Dendritic cell treated with granulocyte-macrophage colony-stimulating factor and Interleukin-4, amounts not matched to agents 40 ng/mL and 50 ng/mL, for 4 days (primary cell): ENCODE data around the gene PADI6.
"Not testable (repeated sequence)": the region's sequence is repeated elsewhere in the genome, so short reads cannot be mapped to it uniquely, and the experiment has no call there.

ENCODE experiments used
- H3K27ac Mint-ChIP-seq: one replicate; pipeline ENCODE4 v1.8.0; 2022; ENCODE audit warnings: mild to moderate bottlenecking, mixed read lengths
- H3K27me3 Mint-ChIP-seq: one replicate; pipeline ENCODE4 v1.8.0; 2022; ENCODE audit warnings: mild to moderate bottlenecking, mixed read lengths
- H3K36me3 Mint-ChIP-seq: one replicate; pipeline ENCODE4 v1.8.0; 2022; ENCODE audit warnings: low read depth, mixed read lengths
- H3K4me1 Mint-ChIP-seq: one replicate; pipeline ENCODE4 v1.8.0; 2022; ENCODE audit warnings: low read depth, mixed read lengths
- H3K4me3 Mint-ChIP-seq: one replicate; pipeline ENCODE4 v1.8.0; 2022; ENCODE audit warnings: mild to moderate bottlenecking, moderate library complexity, mixed read lengths
- H3K9me3 Mint-ChIP-seq: one replicate; pipeline ENCODE4 v1.8.0; 2022; ENCODE audit warnings: mixed read lengths
- intact Hi-C: fragments of 100-400 bp; cut with micrococcal nuclease; formaldehyde crosslinking; loops from one replicate; pipeline ENCODE4 v1.15.0; 2022

The PADI6 gene

DNA sequence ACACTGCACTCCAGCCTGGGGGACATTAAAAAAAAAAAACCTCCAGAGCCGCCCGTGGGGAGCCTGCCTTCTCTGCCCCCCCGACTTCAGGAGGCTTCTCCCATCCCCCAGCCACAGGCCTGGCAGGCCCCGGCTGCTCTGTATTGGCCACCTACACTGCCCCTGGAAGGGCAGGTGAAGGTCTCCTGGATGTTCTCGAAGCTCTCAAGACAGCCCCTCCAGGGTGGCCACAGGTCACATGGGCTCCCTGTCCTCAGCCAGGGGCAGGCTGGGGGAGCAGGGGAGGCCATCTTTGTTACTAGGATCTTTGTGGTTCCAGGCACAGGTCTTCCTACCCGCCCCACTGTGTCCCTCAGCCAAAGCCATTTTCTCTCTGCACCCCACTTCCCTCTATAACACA lies 32.8 kb downstream of the PADI6 start:
- no peak overlapping the region for H3K27ac Mint-ChIP-seq
- no peaks in the 10 kb centered on the region for H3K9me3 Mint-ChIP-seq
- H3K36me3 Mint-ChIP-seq: peaks cover 36% of the 10 kb centered on the region
- H3K4me1 Mint-ChIP-seq: peaks cover 5% of the 10 kb centered on the region
- no peak overlapping the region for H3K4me3 Mint-ChIP-seq
- intact Hi-C loops: loop anchor here (5.0 to 10.0 kb wide), 2 partner anchors 60 to 348 kb away; no protein-coding TSS in a partner anchor
- peaks cover 2% of the 10 kb centered on the region for H3K27me3 Mint-ChIP-seq

DNA sequence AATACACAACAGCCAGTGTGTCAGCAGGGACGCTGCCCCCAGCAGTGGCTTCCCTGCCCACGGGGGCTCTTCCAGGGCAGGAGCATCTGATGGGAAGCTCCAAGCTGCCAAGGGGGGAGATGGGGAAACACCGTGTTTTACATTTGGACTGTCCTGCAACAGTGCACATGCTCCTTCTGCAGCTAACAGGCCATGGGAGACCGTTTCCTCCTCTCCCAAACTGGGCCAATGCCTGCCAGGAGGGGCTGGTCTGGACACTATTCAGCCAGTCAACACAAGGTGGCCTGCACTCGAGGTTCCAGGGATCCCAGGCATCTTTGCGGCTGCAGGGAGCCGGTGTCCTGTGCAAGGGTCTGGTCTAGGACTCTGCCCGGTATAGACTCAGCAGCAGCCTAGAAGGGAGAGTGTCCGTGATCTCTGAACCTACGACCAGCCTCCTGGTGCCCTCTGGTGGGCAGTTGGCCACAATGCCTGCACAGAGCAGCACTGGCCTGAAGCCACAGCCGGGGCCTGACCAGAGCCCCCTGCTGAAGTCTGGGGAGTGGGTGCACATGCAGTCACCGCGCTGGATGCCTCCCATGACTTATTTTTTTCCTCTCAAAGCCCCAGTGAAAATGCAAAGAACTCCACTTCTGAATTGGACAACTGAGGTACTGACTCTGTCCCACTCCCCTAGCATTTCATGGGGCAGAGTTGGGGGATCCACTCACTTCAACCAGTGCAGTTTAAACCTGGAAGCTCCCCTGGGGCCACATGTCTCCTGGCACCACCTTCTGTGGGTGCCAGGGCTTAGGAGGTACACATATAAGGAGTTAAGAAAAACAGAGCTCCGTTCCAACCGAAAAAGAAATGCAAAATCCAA lies 34.1 kb downstream of the PADI6 start:
- Mint-ChIP-seq H3K9me3 (no peaks in the 10 kb centered on the region), H3K4me3 (no peak overlapping the region), H3K27me3 (peaks cover 2% of the 10 kb centered on the region), H3K4me1 (peaks cover 5% of the 10 kb centered on the region), H3K36me3 (peaks cover 50% of the 10 kb centered on the region), H3K27ac (no peak overlapping the region)
- intact Hi-C loops: loop anchor here (1.0 to 10.0 kb wide), 3 partner anchors 61 to 349 kb away; no protein-coding TSS in a partner anchor

DNA sequence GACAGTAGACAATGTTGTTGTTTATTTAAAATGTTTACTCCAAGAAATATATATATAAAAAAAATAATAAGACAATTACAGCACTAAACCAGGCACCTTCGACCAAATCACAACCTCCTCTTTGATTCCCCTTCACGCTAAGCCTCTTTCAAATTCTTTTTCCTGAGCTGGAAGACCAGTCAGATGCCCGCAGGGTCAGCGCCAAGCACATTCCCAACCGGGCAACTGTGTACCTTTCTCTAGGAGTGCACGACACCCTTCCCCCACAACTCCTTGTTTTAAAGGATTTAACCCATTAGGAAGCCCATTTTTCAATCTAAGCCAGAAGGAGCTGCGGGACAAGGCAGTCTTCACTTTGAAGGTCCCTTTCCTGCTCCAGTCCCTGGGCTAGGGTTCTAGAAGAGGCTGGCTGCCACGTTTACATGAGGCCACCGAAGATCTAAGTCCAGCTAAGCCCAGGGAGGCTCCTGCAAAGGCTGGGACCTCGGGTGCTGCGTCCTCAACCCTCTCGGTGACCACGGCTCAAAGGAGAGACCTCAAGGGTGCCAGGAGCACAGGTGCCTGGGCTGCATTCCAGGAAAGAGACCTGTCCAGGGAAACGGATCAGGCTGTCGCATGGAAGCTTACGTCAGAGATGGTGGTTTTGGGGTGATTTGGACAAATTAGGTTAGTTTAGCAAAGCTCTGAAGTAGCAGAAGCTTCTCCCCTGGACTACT lies 34.9 kb downstream of the PADI6 start:
- H3K4me1 Mint-ChIP-seq, H3K27ac Mint-ChIP-seq, H3K4me3 Mint-ChIP-seq, H3K9me3 Mint-ChIP-seq, H3K27me3 Mint-ChIP-seq: not testable (repeated sequence)
- peaks cover 57% of the 10 kb centered on the region for H3K36me3 Mint-ChIP-seq
- intact Hi-C loops: loop anchor here (1.0 to 10.0 kb wide), 3 partner anchors 62 to 350 kb away; no protein-coding TSS in a partner anchor

DNA sequence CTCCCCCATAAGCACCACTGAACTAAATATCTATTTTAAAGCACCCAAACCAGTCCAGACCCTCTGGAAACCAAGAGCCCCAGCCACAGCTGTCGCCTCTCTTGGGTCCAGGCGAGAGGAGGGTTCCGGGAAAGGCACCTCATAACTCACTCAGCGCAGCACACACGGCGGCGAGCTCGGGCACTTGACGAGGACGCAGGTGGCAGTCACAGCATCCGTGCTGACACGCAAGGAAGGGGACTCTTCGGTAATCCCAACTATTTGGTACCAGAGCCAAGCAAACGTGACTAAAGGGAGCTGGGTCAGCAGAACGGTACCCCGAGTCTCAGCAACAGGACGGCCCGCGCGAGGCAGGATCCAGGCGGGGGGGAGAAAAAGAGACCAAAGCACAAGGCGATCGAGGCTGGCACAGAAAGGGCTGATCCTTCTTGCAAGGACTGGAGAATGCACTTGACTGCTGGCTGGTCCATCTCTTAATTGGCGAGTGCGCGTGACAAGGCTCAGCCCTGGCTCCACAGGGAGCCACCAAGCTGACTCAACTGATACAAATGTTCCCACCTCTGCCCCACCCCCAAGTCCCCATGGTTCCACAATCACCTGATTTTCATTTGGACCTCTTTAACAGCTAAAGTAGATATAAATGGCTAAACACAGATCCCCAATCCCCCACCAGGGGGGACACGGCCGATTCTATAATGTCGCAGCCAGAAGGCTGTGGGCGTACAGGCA lies 36.0 kb downstream of the PADI6 start:
- intact Hi-C loops: loop anchor here (5.0 to 10.0 kb wide), 2 partner anchors 63 to 351 kb away; no protein-coding TSS in a partner anchor
- not testable (repeated sequence) for H3K4me3 Mint-ChIP-seq, H3K9me3 Mint-ChIP-seq, H3K27me3 Mint-ChIP-seq, H3K4me1 Mint-ChIP-seq, H3K27ac Mint-ChIP-seq
- peaks cover 68% of the 10 kb centered on the region for H3K36me3 Mint-ChIP-seq

DNA sequence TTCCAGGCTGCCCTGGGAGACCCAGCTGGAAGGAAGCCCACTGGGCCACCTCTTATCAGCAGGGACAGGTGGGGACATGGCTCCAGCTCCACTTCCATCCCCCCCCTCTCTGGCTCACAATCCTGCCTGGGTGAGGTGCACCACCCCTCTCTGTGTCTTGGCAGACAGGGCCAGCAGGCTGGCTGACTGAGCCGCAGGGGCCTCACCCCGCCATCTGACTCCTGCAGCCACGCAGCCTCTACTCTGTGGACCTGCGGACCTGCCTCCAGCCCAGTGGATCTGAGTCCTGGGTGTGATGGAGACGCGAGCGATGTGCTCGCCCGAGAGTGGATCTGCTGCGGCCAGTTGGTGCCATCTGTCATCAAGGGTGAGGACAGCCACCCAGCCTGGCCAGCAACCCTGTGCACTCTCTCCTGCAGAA lies 37.4 kb downstream of the PADI6 start:
- H3K4me1 Mint-ChIP-seq: peaks cover 5% of the 10 kb centered on the region
- H3K27me3 Mint-ChIP-seq: no peaks in the 10 kb centered on the region
- H3K27ac Mint-ChIP-seq: no peak overlapping the region
- intact Hi-C loops: loop anchor here (5.0 to 10.0 kb wide), 2 partner anchors 65 to 352 kb away; no protein-coding TSS in a partner anchor
- peaks cover 82% of the 10 kb centered on the region for H3K36me3 Mint-ChIP-seq
- H3K9me3 Mint-ChIP-seq: no peaks in the 10 kb centered on the region
- H3K4me3 Mint-ChIP-seq: no peak overlapping the region

DNA sequence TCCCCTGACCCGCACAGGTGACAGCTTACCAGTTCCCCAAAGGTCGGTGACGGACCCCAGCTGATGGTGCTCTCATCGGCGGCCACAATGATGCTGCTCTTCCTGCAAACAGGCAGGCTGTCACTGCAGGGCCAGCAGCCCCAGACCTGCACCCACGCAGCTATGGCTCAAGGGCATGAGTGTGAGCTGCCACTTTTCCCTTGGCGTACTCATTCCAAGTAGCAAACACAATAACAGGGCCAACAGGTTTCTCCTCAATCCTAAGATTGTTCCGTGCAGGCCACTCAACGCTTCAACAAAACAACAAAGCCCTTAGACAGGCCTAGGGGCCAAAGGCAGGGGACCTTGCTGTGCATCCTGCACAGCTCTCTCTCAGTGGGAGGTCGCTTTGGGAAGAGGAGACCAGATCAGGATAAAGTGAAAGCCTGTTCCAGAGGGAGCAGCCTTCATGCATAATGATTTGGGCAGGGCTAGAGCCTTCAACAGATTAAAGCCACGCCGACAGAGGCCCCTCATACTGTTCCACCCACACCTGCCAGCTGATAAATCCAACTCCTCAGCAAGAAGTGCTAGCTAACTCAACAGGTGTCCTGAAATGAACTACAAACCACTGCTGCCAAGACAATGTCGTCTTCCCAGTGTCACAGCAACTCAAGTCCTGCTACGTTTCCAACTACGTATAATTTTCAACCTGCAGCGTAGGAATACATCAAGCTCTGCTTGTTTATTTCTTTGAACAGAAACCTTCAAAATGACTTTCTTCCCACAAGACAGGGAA lies 40.3 kb downstream of the PADI6 start:
- Mint-ChIP-seq H3K27me3 (no peaks in the 10 kb centered on the region), H3K36me3 (peaks cover 100% of the 10 kb centered on the region), H3K27ac (no peak overlapping the region), H3K4me3 (no peak overlapping the region), H3K4me1 (no peaks in the 10 kb centered on the region), H3K9me3 (no peaks in the 10 kb centered on the region)
- intact Hi-C loops: no loop called here

DNA sequence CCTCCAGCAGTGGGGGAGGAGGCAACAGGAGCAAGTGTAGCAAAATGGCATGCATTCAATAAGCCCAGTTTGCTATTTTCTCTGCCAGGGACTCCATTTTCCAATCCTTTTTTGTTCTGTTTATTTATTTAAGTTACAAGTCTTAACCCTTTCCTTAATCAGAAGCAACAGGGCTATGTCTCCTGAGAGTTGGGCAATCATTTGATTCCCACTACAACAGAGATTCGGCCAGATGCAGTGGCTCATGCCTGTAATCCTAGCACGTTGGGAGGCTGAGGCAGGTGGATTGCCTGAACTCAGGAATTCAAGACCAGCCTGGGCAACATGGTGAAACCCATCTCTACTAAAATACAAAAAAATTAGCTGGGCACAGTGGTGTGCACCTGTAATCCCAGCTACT lies 42.0 kb downstream of the PADI6 start:
- intact Hi-C loops: no loop called here
- no peak overlapping the region for H3K27ac Mint-ChIP-seq
- peaks cover 100% of the 10 kb centered on the region for H3K36me3 Mint-ChIP-seq
- H3K27me3 Mint-ChIP-seq: no peaks in the 10 kb centered on the region
- H3K4me3 Mint-ChIP-seq: no peak overlapping the region
- no peaks in the 10 kb centered on the region for H3K4me1 Mint-ChIP-seq
- no peaks in the 10 kb centered on the region for H3K9me3 Mint-ChIP-seq

DNA sequence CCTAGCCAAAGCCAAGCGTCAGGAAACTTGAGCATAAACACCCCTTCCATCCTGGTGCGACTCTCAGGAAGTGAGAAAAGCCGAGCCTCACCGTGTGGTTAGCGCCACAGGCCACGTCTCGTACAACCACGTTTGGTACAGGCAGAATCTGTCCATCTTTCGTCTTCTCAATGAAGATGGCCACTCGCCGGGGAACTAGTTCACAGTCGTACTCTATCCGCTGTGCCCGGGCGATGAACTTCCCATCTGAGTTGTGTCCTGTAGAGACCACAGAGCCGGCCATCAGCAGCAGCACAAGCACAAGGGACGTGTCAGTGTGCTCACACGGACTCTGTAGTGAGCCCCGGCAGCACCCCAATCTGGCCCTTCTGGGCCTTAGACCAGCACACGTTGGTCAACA lies 44.4 kb downstream of the PADI6 start:
- H3K27me3 Mint-ChIP-seq: no peaks in the 10 kb centered on the region
- H3K4me1 Mint-ChIP-seq: peaks cover 5% of the 10 kb centered on the region
- H3K27ac Mint-ChIP-seq: no peak overlapping the region
- H3K9me3 Mint-ChIP-seq: no peaks in the 10 kb centered on the region
- peaks cover 100% of the 10 kb centered on the region for H3K36me3 Mint-ChIP-seq
- intact Hi-C loops: no loop called here
- H3K4me3 Mint-ChIP-seq: no peak overlapping the region

DNA sequence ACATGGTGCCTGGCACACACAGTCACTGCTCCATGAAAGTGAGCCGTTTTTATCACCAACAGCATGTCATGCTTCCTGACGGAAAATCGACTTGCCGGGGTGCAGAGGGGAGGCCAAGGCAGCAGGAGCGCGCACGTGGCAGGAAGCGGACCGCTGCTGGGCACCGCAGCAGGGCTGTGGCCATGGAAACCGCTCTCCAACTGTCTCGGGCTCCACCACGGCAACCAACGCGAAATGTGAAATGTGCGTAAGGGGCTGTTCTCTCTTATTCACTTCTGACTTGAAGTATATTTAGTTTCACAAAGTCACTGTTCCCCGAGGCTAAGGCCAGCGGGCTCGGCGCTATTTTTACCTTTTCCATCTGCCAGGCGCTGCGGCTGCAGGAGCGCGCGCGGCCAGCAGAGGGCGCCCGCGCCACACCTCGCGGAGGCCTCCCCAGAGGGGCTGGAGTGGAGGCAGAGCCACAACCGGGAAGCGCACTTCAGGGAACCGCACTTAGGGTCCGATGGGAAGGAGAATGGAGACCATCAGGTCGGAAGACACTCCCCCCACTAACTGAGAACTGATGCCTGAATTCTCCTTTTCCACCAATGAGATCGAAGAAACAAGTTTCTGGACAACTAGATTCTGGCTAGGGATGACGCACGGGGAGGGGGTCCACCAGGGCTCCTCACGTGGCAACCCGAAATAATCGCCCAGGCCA lies 47.8 kb downstream of the PADI6 start:
- Mint-ChIP-seq H3K4me3 (no peak overlapping the region), H3K4me1 (peaks cover 13% of the 10 kb centered on the region), H3K27ac (no peak overlapping the region), H3K27me3 (no peaks in the 10 kb centered on the region), H3K36me3 (peaks cover 100% of the 10 kb centered on the region), H3K9me3 (no peaks in the 10 kb centered on the region)
- intact Hi-C loops: loop anchor here (5.0 kb wide), 1 partner anchor 68 kb away; no protein-coding TSS in a partner anchor

DNA sequence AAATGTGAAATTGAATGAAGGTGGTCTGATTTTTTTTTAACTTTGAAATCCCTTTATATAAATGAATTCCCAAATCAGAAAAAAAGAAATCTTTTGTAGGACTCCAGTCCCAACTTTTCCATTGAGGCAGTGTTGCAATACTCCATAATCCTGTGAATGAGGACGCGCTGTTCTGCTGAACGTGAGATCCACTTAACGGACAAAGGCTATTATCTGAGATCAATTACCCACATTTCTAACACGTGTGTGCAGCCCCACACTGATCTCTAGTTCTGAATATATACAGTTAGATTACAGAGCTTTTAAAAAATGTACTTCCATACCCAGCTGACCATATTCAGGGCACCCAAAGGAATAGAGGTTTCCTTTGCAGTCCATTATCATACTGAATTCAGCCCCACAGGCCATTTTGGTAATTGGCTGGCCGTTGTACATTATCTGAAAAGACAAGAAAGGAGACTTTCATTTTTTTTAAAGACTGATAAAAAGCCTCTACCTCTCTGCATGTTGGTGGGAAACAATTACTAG lies 48.5 kb downstream of the PADI6 start:
- peaks cover 100% of the 10 kb centered on the region for H3K36me3 Mint-ChIP-seq
- H3K27me3 Mint-ChIP-seq: no peaks in the 10 kb centered on the region
- intact Hi-C loops: loop anchor here (5.0 kb wide), 1 partner anchor 67 kb away; no protein-coding TSS in a partner anchor
- H3K9me3 Mint-ChIP-seq: no peaks in the 10 kb centered on the region
- peaks cover 20% of the 10 kb centered on the region for H3K4me1 Mint-ChIP-seq
- H3K27ac Mint-ChIP-seq: no peak overlapping the region
- no peak overlapping the region for H3K4me3 Mint-ChIP-seq

DNA sequence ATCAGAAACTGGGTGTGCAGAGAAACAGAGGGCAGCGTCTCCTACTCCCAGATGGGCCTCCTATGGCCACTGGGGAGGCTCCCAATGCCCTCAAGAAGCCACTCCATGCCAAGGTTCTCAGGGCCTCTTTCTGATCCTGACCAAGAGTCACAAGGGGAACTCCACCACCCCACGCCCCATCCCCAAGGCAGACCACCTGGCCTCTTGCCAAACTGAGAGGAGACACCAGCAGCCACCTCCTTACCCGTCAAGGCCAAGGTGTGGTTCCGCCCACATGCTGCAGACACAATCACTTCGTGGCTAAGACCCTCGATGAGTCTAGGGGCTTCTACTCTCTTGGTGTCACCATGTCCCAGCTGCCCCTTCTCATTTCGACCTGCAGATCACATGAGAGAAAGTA lies 50.5 kb downstream of the PADI6 start:
- peaks cover 34% of the 10 kb centered on the region for H3K4me1 Mint-ChIP-seq
- intact Hi-C loops: loop anchor here (5.0 kb wide), 1 partner anchor 65 kb away; no protein-coding TSS in a partner anchor
- H3K9me3 Mint-ChIP-seq: no peaks in the 10 kb centered on the region
- no peaks in the 10 kb centered on the region for H3K27me3 Mint-ChIP-seq
- H3K27ac Mint-ChIP-seq: no peak overlapping the region
- no peak overlapping the region for H3K4me3 Mint-ChIP-seq
- H3K36me3 Mint-ChIP-seq: peaks cover 100% of the 10 kb centered on the region

DNA sequence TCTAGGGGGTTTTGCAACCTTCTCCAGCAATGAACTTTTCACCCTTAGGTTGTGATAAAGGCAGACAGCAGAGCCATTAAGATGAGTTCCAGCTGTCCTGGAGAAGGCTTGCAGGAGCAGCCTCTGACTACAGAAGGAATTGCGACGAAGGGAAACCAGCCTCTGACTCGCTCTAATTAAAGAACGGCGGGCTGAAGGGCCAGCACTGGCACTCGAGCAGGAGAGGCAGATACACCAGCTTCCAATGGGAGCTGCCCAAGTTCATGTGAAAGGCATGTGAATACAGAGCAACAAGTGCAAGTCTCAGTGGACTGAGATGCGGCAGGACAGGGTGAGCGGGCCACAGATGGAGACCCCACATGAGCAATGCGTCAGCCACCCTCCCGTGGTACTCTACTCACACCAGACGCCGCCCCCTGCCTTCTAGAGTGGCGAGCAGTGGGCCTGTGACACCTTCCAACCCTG lies 51.8 kb downstream of the PADI6 start:
- no peaks in the 10 kb centered on the region for H3K27me3 Mint-ChIP-seq
- H3K4me1 Mint-ChIP-seq: peaks cover 35% of the 10 kb centered on the region
- intact Hi-C loops: loop anchor here (5.0 kb wide), 1 partner anchor 63 kb away; no protein-coding TSS in a partner anchor
- no peak overlapping the region for H3K4me3 Mint-ChIP-seq
- H3K9me3 Mint-ChIP-seq: no peaks in the 10 kb centered on the region
- H3K36me3 Mint-ChIP-seq: peaks cover 100% of the 10 kb centered on the region
- no peak overlapping the region for H3K27ac Mint-ChIP-seq
